Measurements from ENCODE around the gene CDH24.

Gene CDH24

GRCh38 chr14:23056956-23057756 lies at the start of gene CDH24:
Gene CDH24, minus strand, starts transcription at chr14:23057520. Its CDS starts 1,787 bp downstream, at chr14:23055733.
- peak; percentile 52 for DNase-seq

- DNase-seq = no peak
Observed at GRCh38 chr14:23106747-23107045, 49.4 kb upstream of the CDH24 start.

GRCh38 chr14:23105348-23105824 lies 48.1 kb upstream of the CDH24 start:
- DNase-seq = no peak

- DNase-seq = no peak
Observed at GRCh38 chr14:23104591-23105347, 47.4 kb upstream of the CDH24 start, which contains the start of gene CIROP. Gene CIROP, minus strand, starts transcription at chr14:23104989. Its CDS starts 69 bp downstream, at chr14:23104920.

GRCh38 chr14:23104070-23104590 lies 46.8 kb upstream of the CDH24 start:
- no peak for DNase-seq

GRCh38 chr14:23103581-23103980 lies 46.3 kb upstream of the CDH24 start:
- no peak for DNase-seq

- no peak for DNase-seq
Observed at GRCh38 chr14:23102801-23103200, 45.5 kb upstream of the CDH24 start.

GRCh38 chr14:23101986-23102625 lies 44.8 kb upstream of the CDH24 start:
- no peak for DNase-seq

GRCh38 chr14:23101213-23101970 lies 44.1 kb upstream of the CDH24 start:
- no peak for DNase-seq

GRCh38 chr14:23099212-23099861 lies 42.0 kb upstream of the CDH24 start:
- no peak for DNase-seq

GRCh38 chr14:23097786-23098185 lies 40.5 kb upstream of the CDH24 start:
- no peak for DNase-seq

GRCh38 chr14:23095196-23096108 lies 38.1 kb upstream of the CDH24 start, which contains the start of gene C14orf119:
Gene C14orf119, plus strand, starts transcription at chr14:23095505. Its CDS starts 2,154 bp downstream, at chr14:23097659.
- peak; percentile 100 for DNase-seq

- DNase-seq = peak; percentile 99
Observed at GRCh38 chr14:23094666-23095195, 37.4 kb upstream of the CDH24 start, which contains the start of gene ACIN1. Gene ACIN1, minus strand, starts transcription at chr14:23095136. Its CDS starts 24 bp downstream, at chr14:23095112.

GRCh38 chr14:23093991-23094665 lies 36.8 kb upstream of the CDH24 start:
- DNase-seq = no peak

- no peak for DNase-seq
Observed at GRCh38 chr14:23093526-23093925, 36.2 kb upstream of the CDH24 start.

GRCh38 chr14:23093104-23093503 lies 35.8 kb upstream of the CDH24 start:
- no peak for DNase-seq

- DNase-seq = no peak
Observed at GRCh38 chr14:23091294-23092225, 34.2 kb upstream of the CDH24 start.

- no peak for DNase-seq
Observed at GRCh38 chr14:23090254-23090636, 32.9 kb upstream of the CDH24 start.
